ENCODE data around the gene KLF1. TPM values are rescaled to one million over a fixed set of nuclear protein-coding genes. Genes with fewer than 3 reads are reported as not detected.

Gene KLF1
- total and polyA plus RNA-seq, 4 donors: 0.26 to 3.0 (median 0.44) TPM

DNA sequence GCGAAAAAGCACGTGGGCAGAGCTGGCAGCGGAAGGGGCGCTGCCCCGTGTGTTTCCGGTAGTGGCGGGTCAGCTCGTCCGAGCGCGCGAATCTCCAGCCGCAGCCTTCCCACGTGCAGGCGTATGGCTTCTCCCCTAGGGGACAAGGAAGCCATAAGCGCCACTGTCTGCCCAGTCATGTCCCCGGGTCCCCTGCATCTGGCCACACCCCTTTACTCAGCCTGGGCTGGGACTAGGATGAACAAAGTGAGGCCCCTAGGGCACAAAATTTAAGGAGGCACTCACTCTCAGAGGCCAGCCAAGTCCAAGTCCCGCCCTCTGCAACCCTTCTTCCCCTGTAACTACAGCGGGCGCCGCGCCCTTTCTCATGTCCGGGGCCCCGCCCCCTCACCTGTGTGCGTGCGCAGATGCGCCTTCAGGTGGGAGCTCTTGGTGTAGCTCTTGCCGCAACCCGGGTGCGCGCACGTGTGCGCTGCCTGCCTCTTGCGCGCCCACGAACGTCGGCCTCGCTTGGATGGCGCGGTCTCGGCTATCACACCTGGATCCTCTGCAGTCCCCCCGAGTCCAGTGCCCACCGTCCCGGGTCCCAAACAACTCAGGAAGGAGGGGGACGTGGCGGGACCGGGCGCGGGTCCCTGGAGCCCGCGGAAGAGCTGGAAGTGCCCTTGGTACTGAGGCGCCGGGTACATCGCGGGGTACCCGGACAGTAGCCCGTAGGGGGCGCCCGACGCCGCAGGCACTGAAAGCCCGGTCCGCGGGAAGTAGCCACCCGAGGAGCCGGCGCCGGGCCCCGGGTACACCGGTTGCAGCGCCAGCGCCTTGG, 1.9 kb downstream of the KLF1 start:
- Histone ChIP-seq H3K36me3 (ENCODE audit: control insufficient read depth in 4 of 4, insufficient read depth in 4 of 4, low read length in 4 of 4) (no peaks in the 10 kb centered on the region), H3K27ac (ENCODE audit: low read depth in 1 of 2, low read length in 1 of 2) (peak overlapping the region in 1 of 2 donors; percentile 20), H3K4me3 (peak overlapping the region; percentile 12), H3K9me3 (ENCODE audit: control insufficient read depth in 4 of 4, insufficient read depth in 3 of 4, low read length in 3 of 4) (peaks cover 0 to 9% (median 3%) of the 10 kb centered on the region in 4 donors), H3K9ac (ENCODE audit: insufficient read depth in 1 of 2, low read length in 2 of 2) (no peak overlapping the region), H3K27me3 (ENCODE audit: control insufficient read depth in 3 of 3, insufficient read depth in 3 of 3, low read length in 2 of 3) (peaks cover 0 to 23% (median 14%) of the 10 kb centered on the region in 3 donors), H3K4me1 (ENCODE audit: control insufficient read depth in 5 of 5, insufficient read depth in 5 of 5, low read length in 5 of 5) (peaks cover 0 to 17% (median 0%) of the 10 kb centered on the region in 5 donors)
- ATAC-seq (ENCODE audit: insufficient read depth, low FRiP score) (peak; percentile 40), DNase-seq (peak; percentile 49 to 78 (median 67))
- TF ChIP-seq, protein P1, sequence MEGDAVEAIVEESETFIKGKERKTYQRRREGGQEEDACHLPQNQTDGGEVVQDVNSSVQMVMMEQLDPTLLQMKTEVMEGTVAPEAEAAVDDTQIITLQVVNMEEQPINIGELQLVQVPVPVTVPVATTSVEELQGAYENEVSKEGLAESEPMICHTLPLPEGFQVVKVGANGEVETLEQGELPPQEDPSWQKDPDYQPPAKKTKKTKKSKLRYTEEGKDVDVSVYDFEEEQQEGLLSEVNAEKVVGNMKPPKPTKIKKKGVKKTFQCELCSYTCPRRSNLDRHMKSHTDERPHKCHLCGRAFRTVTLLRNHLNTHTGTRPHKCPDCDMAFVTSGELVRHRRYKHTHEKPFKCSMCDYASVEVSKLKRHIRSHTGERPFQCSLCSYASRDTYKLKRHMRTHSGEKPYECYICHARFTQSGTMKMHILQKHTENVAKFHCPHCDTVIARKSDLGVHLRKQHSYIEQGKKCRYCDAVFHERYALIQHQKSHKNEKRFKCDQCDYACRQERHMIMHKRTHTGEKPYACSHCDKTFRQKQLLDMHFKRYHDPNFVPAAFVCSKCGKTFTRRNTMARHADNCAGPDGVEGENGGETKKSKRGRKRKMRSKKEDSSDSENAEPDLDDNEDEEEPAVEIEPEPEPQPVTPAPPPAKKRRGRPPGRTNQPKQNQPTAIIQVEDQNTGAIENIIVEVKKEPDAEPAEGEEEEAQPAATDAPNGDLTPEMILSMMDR (IDR thresholded peaks at IDR 0.05; ENCODE audit: control extremely low read depth, extremely low read depth): peak; percentile 33
- 1 to 3% methylated on average over 72 to 73 of the region's 73 CpGs for WGBS, 2 donors

DNA sequence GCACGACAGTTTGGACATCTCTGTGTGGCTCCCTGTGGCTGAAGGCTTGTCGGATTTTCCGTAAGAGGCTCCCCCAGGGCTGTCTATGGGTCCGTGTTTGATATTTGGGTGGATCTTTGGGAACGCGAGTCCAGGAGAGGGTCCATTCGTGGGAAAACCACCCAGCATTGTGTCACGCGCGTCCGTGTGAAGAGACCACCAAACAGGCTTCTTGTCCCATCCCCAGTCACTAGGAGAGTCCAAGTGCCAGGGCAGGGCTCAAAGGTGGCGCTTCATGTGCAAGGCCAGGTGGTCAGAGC, 2.4 kb downstream of the KLF1 start:
- 66 to 75% methylated on average over 12 of the region's 12 CpGs for WGBS, 2 donors

DNA sequence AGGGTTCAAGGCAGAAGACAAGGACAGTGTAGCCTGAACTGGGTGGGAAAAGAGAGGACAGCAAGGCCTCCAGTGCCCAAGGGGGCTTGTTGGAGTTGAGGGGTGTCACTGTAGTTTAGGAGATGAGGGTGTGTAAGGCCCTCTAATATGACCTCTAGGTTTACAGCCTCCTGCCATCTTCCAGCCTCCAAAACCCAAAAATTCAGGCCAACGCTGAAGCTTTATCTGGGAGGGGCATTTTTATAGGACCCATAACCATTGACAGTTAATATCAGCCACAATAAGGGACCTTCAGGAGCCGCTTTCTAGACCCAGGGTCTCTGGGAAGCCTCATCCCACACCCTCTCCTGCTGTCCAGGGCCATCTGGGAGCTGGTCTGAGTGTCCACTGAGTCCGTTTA, 2.8 kb downstream of the KLF1 start:
- no peak overlapping the region for H3K9ac ChIP-seq (ENCODE audit: insufficient read depth in 1 of 2, low read length in 2 of 2)
- ATAC-seq (ENCODE audit: insufficient read depth, low FRiP score) (no peak), DNase-seq (no peak)
- WGBS, 2 donors: 89 to 93% methylated on average over 3 of the region's 3 CpGs
- H3K27me3 ChIP-seq (ENCODE audit: control insufficient read depth in 3 of 3, insufficient read depth in 3 of 3, low read length in 2 of 3): peaks cover 0 to 23% (median 14%) of the 10 kb centered on the region in 3 donors
- no peaks in the 10 kb centered on the region for H3K36me3 ChIP-seq (ENCODE audit: control insufficient read depth in 4 of 4, insufficient read depth in 4 of 4, low read length in 4 of 4)
- TF ChIP-seq, protein P1 (IDR thresholded peaks at IDR 0.05; ENCODE audit: control extremely low read depth, extremely low read depth): no peak
- peaks cover 0 to 17% (median 0%) of the 10 kb centered on the region in 5 donors for H3K4me1 ChIP-seq (ENCODE audit: control insufficient read depth in 5 of 5, insufficient read depth in 5 of 5, low read length in 5 of 5)
- peaks cover 0 to 9% (median 3%) of the 10 kb centered on the region in 4 donors for H3K9me3 ChIP-seq (ENCODE audit: control insufficient read depth in 4 of 4, insufficient read depth in 3 of 4, low read length in 3 of 4)
- no peak overlapping the region for H3K27ac ChIP-seq (ENCODE audit: low read depth in 1 of 2, low read length in 1 of 2)
- H3K4me3 ChIP-seq: no peak overlapping the region

More for the DNA sequence above, 2.4 kb downstream of the KLF1 start:
- TF ChIP-seq, protein P1 (IDR thresholded peaks at IDR 0.05; ENCODE audit: control extremely low read depth, extremely low read depth): no peak
- Histone ChIP-seq H3K9ac (ENCODE audit: insufficient read depth in 1 of 2, low read length in 2 of 2) (no peak overlapping the region), H3K4me1 (ENCODE audit: control insufficient read depth in 5 of 5, insufficient read depth in 5 of 5, low read length in 5 of 5) (peaks cover 0 to 17% (median 0%) of the 10 kb centered on the region in 5 donors), H3K9me3 (ENCODE audit: control insufficient read depth in 4 of 4, insufficient read depth in 3 of 4, low read length in 3 of 4) (peaks cover 0 to 9% (median 3%) of the 10 kb centered on the region in 4 donors), H3K27me3 (ENCODE audit: control insufficient read depth in 3 of 3, insufficient read depth in 3 of 3, low read length in 2 of 3) (peaks cover 0 to 23% (median 14%) of the 10 kb centered on the region in 3 donors), H3K27ac (ENCODE audit: low read depth in 1 of 2, low read length in 1 of 2) (peak overlapping the region in 1 of 2 donors; percentile 20), H3K4me3 (no peak overlapping the region), H3K36me3 (ENCODE audit: control insufficient read depth in 4 of 4, insufficient read depth in 4 of 4, low read length in 4 of 4) (no peaks in the 10 kb centered on the region)
- ATAC-seq (ENCODE audit: insufficient read depth, low FRiP score) (no peak), DNase-seq (no peak)
